ENCODE data around the gene SPACA4.
"Not testable (repeated sequence)": the region's sequence is repeated elsewhere in the genome, so short reads cannot be mapped to it uniquely, and the experiment has no call there.

SPACA4 gene

DNA sequence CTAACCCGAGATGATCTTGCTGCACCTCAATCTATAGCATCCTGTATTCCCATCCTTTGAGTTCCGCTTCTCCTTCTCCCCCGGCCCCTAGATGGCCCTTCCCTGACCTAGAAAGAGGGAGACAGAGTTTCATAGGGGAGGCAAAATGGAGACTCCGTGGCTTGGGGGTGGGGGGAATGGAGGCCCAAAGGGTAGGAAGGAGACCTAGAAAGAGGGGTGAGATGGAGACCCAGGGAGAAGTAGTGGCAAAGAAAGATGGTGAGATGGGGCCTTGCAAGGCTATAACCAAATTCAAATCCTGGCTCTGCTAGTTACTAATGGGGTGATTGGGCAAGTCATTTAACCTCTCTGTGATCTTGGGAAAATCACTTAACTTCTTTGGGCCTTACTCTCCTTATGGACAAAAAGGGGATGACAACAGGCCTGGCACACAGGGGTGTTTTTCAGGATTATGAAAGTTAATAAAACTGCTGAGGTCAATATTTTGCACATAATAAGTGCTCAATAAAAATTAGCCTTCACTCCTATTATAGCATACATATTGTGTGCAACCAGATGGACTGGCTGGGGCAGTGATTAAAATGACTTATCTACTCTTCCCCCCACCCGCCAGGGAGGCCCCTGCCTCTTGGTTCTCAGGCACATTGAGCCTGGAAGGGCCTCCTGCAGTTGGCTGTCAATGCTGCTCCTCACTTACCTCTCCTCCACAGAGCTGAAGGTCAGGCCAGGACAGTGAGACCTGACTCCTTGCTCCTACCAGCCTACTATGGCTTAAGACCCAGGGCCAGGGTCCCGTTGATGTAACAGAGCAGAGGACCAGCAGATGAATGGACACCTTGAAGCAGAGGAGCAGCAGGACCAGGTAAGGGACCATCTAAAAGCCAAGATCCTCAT, 13.4 kb downstream of the SPACA4 start:
- DNase-seq: no peak

DNA sequence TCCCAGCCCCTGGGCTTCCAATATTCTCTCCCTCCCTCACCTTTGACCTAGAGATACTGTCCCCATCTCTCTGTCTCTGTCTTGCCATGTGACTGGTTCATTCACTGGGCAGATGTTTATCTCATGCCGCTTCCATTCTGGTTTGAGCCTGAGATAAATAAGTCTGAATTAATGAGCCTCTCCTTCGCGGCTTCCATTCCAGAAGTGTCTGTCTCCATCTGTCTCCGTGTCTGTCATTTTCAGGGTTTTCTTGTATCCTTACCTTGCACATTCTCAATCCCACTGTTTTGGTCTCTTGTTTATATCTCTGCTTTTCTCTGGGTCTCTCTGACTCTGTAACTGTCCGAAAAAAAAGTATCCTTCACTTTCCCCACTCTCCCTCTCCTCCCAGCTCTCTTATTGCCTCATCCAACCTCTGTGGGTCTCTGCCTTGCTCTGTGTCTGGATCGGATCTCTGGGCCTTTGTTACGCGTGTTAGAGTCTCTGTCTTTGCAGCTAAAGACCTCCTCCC, 17.1 kb downstream of the SPACA4 start:
- DNase-seq: no peak

DNA sequence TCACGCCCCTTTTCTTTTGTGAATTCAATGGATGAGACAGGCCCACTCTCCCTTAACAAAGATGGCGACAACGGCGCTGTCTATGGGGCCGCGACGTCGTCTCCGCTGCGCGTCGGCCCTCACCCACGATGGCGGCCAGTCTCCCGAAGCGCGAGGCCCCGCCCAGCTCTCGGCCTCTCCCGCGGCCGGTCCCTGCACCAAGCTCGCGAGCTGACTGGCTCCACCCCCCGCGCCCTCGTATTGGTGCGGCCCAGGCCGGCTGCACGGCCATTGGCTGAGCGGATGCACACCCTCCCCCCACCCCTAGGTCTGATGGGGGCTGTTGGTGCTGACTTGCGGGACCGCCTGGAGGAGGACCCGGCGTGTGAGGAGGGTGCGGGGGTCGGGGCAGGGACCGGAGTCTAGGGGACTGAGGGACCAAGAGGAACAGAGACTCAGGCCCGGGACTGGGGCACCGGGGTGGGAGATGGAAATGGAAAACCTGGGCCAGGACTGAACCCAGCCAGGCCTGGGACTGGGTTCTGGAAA, 17.6 kb downstream of the SPACA4 start:
- peak; percentile 98 for DNase-seq

DNA sequence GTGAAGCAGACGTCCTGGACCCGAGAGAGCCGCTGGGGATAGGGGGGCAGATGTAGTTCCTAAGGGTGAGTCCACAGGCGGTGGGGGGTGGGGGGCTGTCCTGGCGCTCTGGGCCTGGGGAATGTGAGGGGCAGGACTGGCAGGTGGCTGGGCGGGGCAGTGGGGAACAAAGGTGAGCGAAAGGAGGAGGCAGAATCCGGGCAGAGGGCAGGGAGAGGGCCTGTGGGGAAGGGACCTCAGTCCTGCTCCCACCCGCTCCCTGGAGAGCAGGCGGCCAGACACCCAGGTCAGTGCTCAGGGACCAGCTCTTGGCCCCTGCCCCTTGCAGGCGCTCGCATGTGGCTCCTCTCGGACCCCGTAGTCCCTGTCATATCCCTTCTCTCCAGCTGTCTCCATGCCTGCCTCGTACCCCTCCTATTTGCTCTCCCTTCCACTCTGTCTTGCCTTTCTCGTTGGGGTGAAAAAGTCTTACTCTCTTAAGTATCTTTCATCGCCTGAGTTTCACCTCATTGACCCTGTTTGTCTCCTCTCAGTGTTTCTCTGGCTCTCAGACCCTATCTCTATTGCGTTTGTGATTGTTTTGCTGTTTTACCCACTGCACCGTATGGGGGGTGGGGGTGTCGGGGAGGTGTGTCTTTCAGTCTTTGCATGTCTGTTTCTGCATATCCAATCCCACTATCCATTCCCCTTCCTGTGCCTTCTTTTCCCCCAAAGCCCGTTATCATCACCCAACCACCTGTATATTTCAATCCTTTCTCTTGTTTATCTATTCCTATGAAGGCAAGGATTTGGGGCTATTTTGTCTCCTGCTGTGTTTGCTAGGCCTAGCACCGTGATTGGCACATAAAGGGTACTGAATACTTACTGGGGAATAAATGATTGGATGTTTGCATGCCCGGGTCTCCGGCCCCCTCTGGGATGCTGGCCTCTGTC, 18.5 kb downstream of the SPACA4 start:
- DNase-seq: no peak

DNA sequence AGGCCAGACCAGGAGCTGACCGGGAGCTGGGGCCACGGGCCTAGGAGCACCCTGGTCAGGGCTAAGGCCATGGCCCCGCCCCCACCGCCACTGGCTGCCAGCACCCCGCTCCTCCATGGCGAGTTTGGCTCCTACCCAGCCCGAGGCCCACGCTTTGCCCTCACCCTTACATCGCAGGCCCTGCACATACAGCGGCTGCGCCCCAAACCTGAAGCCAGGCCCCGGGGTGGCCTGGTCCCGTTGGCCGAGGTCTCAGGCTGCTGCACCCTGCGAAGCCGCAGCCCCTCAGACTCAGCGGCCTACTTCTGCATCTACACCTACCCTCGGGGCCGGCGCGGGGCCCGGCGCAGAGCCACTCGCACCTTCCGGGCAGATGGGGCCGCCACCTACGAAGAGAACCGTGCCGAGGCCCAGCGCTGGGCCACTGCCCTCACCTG, 19.4 kb downstream of the SPACA4 start:
- DNase-seq: no peak

DNA sequence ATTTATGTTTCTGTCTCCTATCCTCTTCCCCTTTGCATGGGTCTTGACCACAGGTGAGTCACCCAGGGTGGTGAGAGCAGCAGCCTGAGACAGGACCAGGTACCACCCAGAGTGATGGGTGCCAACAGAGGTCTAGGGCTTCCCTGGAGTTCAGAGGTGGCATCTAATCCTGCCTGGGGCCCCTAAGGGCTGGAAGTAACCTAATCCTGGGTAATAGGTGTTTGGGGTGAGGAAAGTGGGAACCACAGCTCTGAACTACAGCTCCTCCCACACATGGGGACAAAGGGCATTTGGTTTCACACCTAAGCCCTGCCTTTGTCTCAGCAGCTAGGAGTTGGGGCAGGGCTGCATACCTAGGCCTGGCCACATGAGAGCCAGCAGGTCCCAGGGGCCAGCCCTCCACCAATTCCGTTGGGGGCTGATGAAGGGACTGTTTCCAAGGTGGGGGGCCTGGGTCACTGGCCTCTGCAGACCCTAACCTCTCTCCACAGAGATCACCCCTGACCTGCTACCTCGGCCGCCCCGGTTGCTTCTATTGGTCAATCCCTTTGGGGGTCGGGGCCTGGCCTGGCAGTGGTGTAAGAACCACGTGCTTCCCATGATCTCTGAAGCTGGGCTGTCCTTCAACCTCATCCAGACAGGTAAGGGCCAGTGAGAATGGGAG, 20.8 kb downstream of the SPACA4 start:
- no peak for DNase-seq

DNA sequence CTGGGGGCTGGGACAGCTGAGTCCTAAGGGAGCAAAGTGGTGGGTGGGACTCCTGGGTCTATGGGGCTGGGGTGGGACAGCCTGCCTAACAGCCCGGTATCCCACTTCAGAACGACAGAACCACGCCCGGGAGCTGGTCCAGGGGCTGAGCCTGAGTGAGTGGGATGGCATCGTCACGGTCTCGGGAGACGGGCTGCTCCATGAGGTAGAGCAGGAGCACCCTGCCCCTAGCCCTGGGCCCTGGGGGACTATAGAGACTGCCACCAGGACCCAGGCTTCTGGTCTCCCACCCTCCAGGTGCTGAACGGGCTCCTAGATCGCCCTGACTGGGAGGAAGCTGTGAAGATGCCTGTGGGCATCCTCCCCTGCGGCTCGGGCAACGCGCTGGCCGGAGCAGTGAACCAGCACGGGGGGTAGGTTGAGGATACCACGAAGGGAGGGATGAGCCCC, 21.3 kb downstream of the SPACA4 start:
- DNase-seq: no peak

DNA sequence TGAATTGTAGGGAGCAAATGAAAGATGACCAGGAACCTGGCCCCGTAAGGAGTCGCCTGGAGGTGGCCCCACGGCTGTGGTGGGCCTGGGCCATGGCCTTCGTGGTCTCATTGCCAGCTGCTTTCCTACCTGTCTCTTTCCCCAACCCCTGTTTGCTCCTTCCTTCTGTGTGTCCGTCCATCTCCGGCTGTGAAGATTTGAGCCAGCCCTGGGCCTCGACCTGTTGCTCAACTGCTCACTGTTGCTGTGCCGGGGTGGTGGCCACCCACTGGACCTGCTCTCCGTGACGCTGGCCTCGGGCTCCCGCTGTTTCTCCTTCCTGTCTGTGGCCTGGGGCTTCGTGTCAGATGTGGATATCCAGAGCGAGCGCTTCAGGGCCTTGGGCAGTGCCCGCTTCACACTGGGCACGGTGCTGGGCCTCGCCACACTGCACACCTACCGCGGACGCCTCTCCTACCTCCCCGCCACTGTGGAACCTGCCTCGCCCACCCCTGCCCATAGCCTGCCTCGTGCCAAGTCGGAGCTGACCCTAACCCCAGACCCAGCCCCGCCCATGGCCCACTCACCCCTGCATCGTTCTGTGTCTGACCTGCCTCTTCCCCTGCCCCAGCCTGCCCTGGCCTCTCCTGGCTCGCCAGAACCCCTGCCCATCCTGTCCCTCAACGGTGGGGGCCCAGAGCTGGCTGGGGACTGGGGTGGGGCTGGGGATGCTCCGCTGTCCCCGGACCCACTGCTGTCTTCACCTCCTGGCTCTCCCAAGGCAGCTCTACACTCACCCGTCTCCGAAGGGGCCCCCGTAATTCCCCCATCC, 22.1 kb downstream of the SPACA4 start:
- DNase-seq: no peak

DNA sequence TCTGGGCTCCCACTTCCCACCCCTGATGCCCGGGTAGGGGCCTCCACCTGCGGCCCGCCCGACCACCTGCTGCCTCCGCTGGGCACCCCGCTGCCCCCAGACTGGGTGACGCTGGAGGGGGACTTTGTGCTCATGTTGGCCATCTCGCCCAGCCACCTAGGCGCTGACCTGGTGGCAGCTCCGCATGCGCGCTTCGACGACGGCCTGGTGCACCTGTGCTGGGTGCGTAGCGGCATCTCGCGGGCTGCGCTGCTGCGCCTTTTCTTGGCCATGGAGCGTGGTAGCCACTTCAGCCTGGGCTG, 22.7 kb downstream of the SPACA4 start:
- no peak for DNase-seq

DNA sequence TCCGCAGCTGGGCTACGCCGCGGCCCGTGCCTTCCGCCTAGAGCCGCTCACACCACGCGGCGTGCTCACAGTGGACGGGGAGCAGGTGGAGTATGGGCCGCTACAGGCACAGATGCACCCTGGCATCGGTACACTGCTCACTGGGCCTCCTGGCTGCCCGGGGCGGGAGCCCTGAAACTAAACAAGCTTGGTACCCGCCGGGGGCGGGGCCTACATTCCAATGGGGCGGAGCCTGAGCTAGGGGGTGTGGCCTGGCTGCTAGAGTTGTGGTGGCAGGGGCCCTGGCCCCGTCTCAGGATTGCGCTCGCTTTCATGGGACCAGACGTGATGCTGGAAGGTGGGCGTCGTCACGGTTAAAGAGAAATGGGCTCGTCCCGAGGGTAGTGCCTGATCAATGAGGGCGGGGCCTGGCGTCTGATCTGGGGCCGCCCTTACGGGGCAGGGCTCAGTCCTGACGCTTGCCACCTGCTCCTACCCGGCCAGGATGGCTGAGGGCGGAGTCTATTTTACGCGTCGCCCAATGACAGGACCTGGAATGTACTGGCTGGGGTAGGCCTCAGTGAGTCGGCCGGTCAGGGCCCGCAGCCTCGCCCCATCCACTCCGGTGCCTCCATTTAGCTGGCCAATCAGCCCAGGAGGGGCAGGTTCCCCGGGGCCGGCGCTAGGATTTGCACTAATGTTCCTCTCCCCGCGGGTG, 23.2 kb downstream of the SPACA4 start:
- no peak for DNase-seq

DNA sequence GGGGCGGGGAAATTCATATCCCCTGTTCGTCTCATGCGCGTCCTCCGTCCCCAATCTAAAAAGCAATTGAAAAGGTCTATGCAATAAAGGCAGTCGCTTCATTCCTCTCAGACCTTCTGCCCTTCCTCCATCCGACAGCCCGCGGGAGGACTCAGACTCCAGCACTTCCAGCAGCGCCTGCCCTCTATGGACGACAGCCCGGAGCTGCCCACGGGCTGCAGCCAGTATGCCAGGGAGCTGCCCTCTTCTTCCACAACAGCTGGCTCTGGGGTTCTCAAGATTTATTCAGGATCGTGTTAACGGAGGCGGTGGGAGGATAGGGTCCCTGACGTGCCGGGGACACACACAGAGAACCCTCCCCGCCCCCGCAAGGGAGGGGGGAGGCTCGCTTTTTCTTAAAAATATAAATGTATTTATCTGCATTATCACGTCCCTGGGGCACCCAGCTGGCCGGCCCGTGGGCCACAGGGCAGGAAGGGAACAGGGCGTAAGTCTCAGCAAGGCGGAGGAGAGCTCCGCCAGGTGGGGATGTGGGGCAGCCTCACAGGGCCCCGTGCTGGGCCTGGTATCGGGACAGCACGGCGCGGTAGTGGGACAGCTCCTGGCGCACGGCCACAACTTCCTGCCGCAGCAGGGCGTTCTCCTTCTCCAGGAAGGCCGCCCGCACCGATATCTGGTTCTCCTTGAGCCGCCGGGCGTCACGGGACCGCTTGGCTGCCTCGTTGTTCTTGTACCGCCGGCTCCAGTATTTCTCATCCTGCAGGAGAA, 23.9 kb downstream of the SPACA4 start:
- peak; percentile 57 for DNase-seq

DNA sequence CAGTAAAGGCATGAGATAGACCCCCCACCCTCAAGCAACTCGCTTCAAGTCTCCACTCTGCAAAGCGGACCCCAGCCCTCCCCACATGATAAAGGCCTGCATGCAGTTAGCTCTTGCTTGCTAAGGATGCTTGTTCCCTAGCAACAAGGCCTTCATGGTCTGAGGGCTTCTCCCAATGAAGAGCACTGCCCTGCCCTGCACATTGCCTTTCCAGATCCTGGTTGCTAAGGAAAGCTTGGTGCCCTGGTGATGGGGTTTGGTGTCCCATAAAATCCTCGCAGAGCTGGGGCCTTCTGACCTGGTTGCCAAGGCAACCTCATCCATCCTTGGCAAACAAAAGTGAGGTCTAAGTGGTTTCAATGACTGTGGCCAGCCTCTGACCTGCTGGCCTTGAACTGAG, 24.7 kb downstream of the SPACA4 start:
- no peak for DNase-seq

DNA sequence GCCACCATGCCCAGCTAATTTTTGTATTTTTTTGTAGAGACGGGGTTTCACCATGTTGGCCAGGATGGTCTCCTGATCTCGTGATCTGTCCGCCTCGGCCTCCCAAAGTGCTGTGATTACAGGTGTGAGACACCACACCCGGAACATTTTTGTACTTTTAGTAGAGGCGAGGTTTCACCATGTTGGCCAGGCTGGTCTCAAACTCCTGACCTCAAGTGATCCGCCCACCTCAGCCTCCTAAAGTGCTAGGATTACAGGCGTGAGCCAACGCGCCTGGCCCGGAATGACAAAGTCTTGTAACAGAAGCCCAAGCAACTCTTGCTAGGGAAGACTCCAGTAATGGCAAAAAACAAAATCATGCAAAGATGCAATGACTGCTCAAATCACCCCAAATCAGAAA, 25.7 kb downstream of the SPACA4 start:
- DNase-seq: not testable (repeated sequence)

DNA sequence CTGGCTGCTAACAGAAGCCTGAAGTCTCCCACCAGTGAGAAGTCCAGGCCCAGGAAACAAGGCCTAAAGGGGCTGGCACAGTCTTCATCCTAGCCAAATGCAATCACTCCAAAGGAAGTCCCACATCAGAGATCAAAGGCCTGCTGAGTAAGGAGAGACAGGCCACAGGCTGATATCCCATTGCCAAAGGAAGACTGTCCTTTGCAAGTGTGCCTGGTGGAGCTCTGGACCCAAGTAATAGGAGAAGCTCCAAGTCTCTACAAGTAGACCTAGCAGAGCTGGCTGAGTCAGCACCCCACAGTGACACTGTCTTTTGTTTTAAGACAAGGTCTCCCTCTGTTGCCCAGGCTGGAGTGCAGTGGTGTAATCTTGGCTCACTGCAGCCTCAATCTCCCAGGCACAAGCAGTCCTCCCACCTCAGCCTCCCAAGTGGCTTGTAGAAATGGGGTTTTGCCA, 26.2 kb downstream of the SPACA4 start:
- peak; percentile 52 for DNase-seq

DNA sequence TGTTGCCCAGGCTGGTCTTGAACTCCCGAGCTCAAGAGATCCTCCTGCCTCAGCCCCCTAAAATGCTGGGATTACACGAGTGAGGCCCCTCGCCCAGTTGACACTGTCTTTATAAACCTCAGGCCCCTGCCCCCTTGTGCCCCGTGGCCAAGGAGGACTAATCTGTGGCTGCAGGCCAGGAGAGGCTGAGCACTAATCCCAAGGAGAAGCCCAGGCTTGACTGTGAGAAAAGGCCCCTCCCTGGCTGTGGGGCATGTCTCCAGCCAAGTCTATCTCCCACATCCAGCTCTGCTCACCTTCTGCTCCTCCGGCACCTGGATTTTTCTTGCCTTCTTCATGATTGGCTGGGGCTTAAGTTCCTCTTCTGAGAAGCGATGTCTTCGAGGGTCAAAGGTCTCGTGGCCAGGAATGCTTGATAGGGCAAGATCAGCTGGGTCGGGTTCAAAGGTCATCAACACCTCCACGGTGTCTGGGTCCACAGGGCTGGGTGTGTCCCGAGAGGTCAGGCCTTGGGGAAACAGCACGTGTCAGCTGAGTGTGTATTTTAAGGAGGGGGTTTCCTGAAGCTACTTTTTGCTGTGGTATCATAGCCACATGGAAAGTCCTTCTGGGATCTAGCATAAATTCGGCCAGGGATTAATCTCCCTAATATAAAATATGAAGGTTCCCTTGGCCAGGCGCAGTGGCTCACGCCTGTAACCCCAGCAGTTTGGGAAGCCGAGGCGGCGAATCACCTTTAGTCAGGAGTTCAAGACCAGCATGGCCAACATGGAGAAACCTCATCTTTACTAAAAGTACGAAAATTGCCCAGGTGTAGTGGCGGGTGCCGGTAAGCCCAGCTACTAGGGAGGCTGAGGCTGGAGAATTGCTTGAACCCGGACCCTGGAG, 26.9 kb downstream of the SPACA4 start:
- DNase-seq: no peak

DNA sequence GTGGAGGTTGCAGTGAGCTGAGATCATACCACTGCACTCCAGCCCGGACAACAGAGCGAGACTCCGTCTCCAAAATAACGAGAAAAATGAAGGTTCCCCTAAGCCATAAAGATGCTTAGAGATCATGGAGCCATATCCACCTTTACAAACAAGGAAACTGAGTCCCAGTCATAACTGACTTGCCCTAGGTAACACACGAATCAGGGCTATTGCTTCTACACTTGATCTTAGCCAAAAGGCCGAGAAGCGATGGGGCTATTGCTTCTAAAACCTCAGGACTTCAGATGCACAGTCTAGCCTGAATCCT, 27.4 kb downstream of the SPACA4 start:
- DNase-seq: no peak

DNA sequence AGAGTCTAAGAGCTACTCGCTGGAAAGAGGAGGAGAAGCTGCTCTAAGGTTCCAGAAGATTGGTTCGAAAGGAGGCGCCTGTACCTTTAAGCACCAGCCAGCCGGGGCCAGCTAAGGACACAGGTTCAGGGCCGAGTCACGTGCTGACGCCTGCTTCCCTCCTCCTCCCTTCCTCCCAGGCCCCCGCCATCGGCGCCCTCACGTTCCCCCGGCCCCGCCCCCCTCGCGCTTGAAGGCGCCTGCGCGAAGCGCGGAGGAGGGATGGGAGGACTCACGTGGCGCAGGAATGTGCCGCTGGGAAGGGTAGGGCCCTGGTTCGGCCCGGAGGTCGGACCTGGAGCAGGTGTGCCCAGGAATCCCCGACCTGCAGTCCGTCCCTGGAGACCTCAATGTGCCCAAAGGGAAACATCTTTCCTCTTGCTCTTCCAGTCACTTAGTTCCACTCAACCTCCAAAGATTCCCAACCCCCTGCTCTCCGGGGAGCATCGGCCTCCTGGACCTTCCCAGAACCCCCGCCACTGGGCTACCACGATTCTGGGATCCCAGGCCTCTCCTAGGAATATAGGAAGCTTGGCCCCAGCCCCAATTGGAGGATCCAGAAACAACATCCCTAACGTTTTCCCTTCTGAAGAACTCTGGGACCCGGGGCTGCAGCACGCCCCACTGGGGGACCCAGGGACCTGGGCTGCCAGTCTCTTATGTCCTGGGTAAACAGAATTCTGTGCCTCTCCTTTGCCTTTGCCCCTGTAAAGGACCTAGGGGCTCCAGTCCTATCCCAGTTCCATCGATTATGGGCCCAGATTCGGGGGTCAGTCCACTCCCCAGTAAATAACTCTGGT, 28.1 kb downstream of the SPACA4 start:
- DNase-seq: peak; percentile 96

DNA sequence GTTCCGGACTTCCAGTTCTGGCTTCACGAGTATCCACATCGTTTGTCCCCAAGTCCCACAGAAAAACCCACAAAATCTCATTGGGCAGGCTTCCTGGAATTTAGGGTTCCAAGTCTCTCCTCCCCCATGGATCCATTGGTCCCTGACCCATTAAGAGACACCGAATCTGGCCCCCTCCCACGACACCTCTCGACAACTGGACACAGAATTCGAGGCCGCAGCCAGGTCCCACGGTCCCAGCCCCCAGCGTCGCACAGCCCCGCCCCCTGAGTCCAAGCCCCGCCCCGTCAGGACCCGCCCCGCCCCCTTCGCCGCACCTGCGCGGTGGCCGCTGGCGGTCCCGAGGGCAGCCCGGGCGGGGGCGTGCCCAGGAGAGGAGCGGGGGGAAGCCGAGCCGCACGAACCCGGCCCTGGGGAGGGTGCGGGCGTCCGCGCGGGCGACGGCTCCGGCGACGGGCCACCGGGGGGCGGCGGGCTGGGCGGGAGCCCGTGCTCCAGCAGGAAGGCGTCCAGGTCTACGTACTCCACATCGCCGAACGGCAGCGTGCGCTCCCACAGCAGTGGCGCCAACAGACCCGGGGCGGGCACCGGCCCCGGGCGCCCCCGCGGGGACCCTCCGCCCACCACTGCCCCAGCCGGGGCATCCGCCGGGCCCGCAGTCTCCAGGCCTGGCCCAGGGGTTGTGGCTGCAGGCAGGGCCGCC, 28.9 kb downstream of the SPACA4 start:
- peak; percentile 50 for DNase-seq
